Fibroblast of skin of back (primary cell): ENCODE measurements around the gene ECSIT. TPM values are rescaled to one million over a fixed set of nuclear protein-coding genes. Genes with fewer than 3 reads are reported as not detected.
"Not testable (repeated sequence)": the region's sequence is repeated elsewhere in the genome, so short reads cannot be mapped to it uniquely, and the experiment has no call there.

Experiments used
- DNase-seq: peaks from one replicate; pipeline ENCODE4 v3.0.0-alpha.2; 2013
- polyA plus RNA-seq, 2 experiments: library from polyadenylated mRNA; unstranded; fragments of 120-200 nt; gene quantifications; one replicate each; pipeline ENCODE4 v1.2.1, GENCODE V29; 2013; ENCODE audit not compliant: insufficient read length in 2 of 2

Gene ECSIT, protein sequence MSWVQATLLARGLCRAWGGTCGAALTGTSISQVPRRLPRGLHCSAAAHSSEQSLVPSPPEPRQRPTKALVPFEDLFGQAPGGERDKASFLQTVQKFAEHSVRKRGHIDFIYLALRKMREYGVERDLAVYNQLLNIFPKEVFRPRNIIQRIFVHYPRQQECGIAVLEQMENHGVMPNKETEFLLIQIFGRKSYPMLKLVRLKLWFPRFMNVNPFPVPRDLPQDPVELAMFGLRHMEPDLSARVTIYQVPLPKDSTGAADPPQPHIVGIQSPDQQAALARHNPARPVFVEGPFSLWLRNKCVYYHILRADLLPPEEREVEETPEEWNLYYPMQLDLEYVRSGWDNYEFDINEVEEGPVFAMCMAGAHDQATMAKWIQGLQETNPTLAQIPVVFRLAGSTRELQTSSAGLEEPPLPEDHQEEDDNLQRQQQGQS
- polyA plus RNA-seq (2013, experiment 1 of 2; ENCODE audit: insufficient read length): 36.0 TPM
- 35.6 TPM for polyA plus RNA-seq (2013, experiment 2 of 2; ENCODE audit: insufficient read length)

- peak; percentile 99 for DNase-seq
Observed at GRCh38 chr19:11528551-11529341, at the start of gene ECSIT. TSS of gene ECSIT (minus strand) at chr19:11529134. CDS start at chr19:11519170, 9,964 bp downstream.

DNA sequence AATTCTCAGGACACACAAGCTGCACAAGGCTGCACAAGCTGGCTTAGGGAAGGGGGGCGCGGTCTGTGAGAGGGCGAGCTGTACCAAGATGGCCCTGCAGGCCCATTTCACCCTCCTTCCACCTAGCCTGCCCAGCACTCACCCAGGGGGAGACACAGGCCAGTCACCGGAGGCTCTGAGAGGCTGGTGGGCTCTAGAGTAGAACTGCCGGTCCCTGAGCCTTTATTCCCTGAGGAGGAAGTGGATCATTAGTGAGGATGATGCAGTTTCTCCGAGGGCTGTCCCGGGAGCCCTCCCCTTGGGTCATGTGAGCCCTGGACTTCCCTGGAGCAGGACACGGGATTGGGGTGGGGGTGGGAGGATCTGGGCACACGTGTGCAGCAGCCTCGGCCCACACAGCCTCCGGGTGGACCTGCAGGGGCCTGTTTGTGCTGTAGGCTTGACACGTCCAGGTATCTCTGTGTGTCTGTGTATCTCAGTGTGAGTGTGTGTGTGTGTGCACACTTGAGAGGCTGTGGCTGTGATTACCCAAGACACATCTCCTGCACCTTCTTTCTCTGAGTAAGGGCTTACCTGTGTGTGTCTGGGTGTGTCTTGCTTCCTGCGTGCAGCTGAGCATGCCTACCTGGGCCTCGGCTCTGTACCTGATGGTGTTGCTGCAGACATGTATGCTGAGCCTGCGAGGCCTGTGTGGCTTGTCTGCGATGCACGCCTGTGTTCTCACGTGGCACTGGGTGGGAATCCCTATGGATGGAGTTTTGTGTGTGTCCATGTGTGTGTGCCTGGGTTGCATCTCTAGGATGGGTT lies 48.7 kb upstream of the ECSIT start, which contains the start of gene ACP5:
TSS of gene ACP5 (minus strand) at position 195 of the 807 bp plus-strand sequence. CDS start 328 bp downstream, outside the sequence.
- peak; percentile 13 for DNase-seq

DNA sequence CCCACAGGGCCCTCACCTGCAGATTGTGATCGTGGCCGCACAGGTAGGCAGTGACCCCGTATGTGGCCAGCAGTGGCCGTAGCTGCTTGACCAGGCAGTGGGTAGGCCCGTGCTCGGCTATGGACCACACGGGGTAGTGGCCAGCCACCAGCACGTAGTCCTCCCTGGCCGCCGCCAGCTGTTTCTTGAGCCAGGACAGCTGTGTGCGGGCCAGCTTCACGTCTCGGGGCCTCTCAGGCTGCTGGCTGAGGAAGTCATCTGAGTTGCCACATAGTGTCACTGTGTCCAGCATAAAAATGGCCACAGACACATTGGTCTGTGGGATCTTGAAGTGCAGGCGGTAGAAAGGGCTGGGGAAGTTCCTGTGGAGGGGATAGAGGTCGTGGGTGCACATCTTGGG lies 47.3 kb upstream of the ECSIT start:
- no peak for DNase-seq

DNA sequence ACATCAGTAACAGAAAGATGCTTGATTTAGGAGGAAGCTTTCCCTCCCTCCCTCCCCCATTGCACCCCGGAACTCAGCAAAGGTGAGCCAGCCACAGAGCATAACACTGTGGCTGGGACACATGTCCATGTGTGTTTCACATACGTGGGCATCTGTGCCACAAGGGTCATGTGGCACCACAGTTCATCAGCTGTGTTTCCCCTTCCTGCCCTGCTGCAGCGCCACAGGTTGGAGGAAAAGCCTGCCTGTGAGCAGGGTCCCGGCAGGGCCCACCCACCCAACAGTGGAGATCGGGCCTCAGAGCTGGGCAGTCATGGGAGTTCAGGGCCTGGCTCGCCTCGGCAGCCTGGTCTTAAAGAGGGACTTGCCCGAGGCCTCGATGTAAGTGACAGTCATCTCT lies 45.8 kb upstream of the ECSIT start:
- DNase-seq: no peak

- not testable (repeated sequence) for DNase-seq
Observed at GRCh38 chr19:11573763-11574162, 44.8 kb upstream of the ECSIT start.

GRCh38 chr19:11573354-11573753 lies 44.4 kb upstream of the ECSIT start:
- not testable (repeated sequence) for DNase-seq

GRCh38 chr19:11570039-11570462 lies 41.1 kb upstream of the ECSIT start:
- no peak for DNase-seq

DNA sequence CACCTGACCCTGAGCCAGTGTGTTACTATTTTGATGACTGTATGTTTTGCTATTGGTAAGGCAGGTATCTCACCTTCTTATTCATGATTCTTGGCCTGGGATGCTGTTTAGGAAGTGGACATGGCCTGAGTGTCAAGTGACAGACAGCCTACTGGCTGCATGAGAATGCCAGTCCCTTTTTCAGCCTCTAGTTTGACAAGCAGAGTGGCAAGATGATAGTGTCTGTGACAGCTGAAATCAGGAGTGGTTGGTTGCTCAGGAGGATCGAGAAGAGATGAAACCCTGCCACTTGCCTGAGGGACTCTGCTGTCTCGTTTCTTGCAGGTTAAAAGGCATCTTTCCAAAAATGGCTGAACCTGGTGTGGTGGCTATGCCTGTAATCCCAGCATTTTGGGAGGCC lies 37.2 kb upstream of the ECSIT start:
- no peak for DNase-seq

- DNase-seq: not testable (repeated sequence)
Observed at GRCh38 chr19:11565649-11565980, 36.7 kb upstream of the ECSIT start.

- not testable (repeated sequence) for DNase-seq
Observed at GRCh38 chr19:11564082-11564807, 35.3 kb upstream of the ECSIT start.

DNA sequence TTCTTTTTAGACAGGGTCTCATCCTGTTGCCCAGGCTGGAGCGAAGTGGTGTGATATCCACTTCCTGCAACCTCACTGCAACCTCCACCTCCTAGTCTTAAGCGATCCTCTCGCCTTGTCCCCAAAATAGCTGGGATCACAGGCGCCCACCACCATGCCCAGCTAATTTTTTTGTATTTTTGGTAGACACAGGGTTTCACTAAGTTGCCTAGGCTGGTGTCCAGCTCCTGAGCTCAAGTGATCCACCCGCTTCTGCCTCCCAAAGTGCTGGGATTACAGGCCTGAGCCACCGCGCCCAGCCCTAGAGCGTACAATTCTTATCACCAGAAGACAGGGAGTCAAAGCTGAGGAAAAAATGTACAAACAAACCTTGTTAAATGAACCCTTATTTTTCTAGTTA lies 34.6 kb upstream of the ECSIT start:
- DNase-seq: no peak

DNA sequence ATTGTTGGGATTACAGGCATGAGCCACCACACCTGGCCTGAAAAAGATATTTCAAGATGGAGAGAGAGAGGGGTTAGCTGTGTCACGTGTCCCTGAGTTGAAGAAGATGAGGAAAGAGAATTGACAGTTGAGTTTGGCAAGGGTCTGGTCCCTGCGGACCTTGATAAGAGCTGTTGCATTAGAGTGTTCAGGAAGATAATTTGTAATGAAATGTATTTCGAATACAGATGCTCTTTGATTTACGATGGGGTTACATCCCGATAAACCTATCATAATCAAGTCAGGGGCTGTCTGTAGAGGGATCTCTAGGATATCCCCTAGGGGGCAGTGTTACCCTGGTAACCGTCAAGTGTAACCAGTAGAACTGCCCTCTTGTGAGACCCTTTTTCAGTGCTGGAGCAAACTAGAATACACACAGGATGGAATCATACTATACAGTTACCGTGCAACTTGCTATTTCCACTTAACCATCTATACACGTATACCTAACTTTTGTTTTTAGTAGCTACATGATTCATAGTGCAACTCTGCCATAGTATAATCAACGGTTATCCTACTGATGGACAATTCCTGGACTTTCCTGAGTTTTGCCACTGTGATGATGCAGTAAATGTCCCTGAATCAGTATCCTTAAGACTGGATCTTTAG lies 31.6 kb upstream of the ECSIT start:
- peak; percentile 69 for DNase-seq

GRCh38 chr19:11558881-11559828 lies 30.2 kb upstream of the ECSIT start, which contains the start of gene ELOF1:
TSS of gene ELOF1 (minus strand) at chr19:11559230. CDS start at chr19:11554347, 4,883 bp downstream.
- DNase-seq: peak; percentile 97

DNA sequence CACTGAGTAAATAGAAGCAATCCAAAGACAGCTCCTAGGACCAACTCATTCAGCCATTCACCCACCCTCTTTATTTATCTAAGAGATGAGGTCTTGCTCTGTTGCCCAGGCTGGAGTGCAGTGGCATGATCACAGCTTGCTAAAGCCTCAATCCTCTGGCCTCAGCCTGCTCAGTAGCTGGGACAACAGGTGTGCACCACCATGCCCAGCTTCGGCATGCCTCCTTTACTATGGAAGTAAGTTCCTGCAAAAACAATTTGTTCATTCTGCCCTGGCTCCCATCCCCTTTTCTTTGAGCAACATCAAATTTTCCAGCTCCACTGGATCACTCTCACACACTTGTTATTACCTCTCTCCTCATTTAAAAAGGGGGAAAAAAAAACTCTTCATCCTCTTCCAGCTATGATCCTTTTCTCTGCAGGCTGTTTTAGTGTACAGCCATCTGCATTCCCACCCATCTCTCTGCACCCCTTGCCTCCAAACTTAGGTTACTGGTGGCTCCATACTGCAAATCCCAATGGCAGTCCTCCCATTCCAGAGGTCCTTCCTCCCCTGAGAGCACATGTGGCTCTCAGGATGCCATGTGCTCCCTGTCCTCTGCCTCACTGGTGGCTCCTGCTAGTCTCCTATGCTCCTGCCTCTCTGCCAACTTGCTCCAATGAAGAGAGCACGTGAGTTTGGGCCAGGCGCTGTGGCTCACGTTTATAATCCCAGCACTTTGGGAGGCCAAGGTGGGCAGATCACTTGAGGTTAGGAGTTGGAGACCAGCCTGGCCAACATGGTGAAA lies 27.9 kb upstream of the ECSIT start:
- no peak for DNase-seq

- DNase-seq: no peak
Observed at GRCh38 chr19:11555246-11555645, 26.3 kb upstream of the ECSIT start.

- no peak for DNase-seq
Observed at GRCh38 chr19:11554160-11554559, 25.2 kb upstream of the ECSIT start.

DNA sequence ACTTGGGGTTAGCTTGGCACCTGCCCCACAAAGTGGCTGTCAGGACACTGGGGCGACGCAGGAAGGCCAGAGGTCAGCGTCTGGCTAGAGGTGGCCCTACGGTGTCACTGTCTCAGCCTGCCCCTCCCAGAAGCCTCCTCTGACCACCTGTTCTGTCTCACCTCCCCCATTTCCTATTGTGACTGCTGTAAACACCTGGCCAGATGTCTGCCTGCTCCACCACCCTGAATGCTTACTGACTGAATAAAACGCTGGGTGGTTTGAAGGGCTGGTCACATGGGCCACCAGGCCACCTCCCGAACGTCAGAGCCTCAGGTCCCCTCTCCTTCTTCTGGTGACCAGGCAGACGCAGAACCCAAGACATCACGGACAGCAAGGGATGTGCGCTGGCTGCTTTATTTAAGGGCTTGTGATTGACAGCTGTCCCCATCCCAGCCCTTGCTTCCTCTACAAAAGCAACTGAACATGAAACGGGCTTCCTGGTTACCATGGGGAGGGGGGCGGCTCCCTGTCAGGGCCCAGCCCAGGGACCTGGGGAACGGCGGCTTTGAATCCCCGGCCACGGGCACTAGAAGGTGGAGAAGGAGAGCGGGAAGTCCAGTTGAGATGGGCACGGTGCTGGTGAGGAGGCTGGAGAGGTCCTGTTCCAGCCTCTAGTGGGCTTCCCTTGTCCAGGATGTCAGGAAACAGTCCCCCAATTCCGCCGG lies 23.9 kb upstream of the ECSIT start:
- DNase-seq: no peak

- DNase-seq: no peak
Observed at GRCh38 chr19:11551603-11552235, 22.8 kb upstream of the ECSIT start.
